ENCODE data around the gene UBE2L5.
"Not testable (repeated sequence)": the region's sequence is repeated elsewhere in the genome, so short reads cannot be mapped to it uniquely, and the experiment has no call there.

The UBE2L5 gene

GRCh38 chr13:30443957-30444404, 21.7 kb downstream of the UBE2L5 start:
- DNase-seq (ENCODE audit: extremely low spot score), result no peak
- CTCF ChIA-PET, result no interaction called here
- no peak for TF ChIP-seq SP1 (IDR thresholded peaks at IDR 0.05)
- no peak for TF ChIP-seq L3MBTL2 (conservative IDR thresholded peaks at IDR 0.05)
- TF ChIP-seq FOXM1 (IDR thresholded peaks at IDR 0.05; ENCODE audit: borderline replicate concordance), result no peak
- no peak for TF ChIP-seq SUZ12 (IDR thresholded peaks at IDR 0.05)
- no peak for TF ChIP-seq NFRKB (IDR thresholded peaks at IDR 0.05)
- TF ChIP-seq CTBP1 (IDR thresholded peaks at IDR 0.05; ENCODE audit: borderline replicate concordance), result no peak
- no peak for TF ChIP-seq ELF4 (IDR thresholded peaks at IDR 0.05)
- no peak for TF ChIP-seq FOXK2 (IDR thresholded peaks at IDR 0.05)
- TF ChIP-seq BHLHE40 (IDR thresholded peaks at IDR 0.05; ENCODE audit: borderline replicate concordance), result no peak
- no peak for TF ChIP-seq ZNF384 (IDR thresholded peaks at IDR 0.05)
- TF ChIP-seq HDGF (IDR thresholded peaks at IDR 0.05; ENCODE audit: borderline replicate concordance), result no peak
- TF ChIP-seq FOXA1 (IDR thresholded peaks at IDR 0.05), result no peak
- POLR2A ChIA-PET, result no interaction called here

- ChIA-PET POLR2A (no interaction called here), CTCF (no interaction called here)
- no peak for DNase-seq (ENCODE audit: extremely low spot score)
These were observed 23.8 kb downstream of the UBE2L5 start for GRCh38 chr13:30446126-30446500.

GRCh38 chr13:30448441-30448840, 26.1 kb downstream of the UBE2L5 start:
- POLR2A ChIA-PET, result no interaction called here
- TF ChIP-seq TARDBP (IDR thresholded peaks at IDR 0.05), result no peak
- no peak for TF ChIP-seq FOXM1 (IDR thresholded peaks at IDR 0.05; ENCODE audit: borderline replicate concordance)
- TF ChIP-seq FOXK2 (IDR thresholded peaks at IDR 0.05), result no peak
- TF ChIP-seq SP1 (IDR thresholded peaks at IDR 0.05), result no peak
- no peak for TF ChIP-seq CTBP1 (IDR thresholded peaks at IDR 0.05; ENCODE audit: borderline replicate concordance)
- TF ChIP-seq HDGF (IDR thresholded peaks at IDR 0.05; ENCODE audit: borderline replicate concordance), result no peak
- no peak for TF ChIP-seq LEF1 (IDR thresholded peaks at IDR 0.05; ENCODE audit: borderline replicate concordance)
- TF ChIP-seq ELF4 (IDR thresholded peaks at IDR 0.05), result no peak
- no peak for TF ChIP-seq FOXA1 (IDR thresholded peaks at IDR 0.05)
- no peak for TF ChIP-seq BHLHE40 (IDR thresholded peaks at IDR 0.05; ENCODE audit: borderline replicate concordance)
- TF ChIP-seq NFRKB (IDR thresholded peaks at IDR 0.05), result no peak
- TF ChIP-seq ARNT (IDR thresholded peaks at IDR 0.05), result no peak
- no peak for DNase-seq (ENCODE audit: extremely low spot score)
- CTCF ChIA-PET, result interaction anchor here (0.9 kb wide), 1 partner anchor 596 kb away, joined by 4 read pairs; no protein-coding TSS in a partner anchor

More at GRCh38 chr13:30446126-30446500, 23.8 kb downstream of the UBE2L5 start:
- no peak for TF ChIP-seq FOXK2 (IDR thresholded peaks at IDR 0.05)
- no peak for TF ChIP-seq BHLHE40 (IDR thresholded peaks at IDR 0.05; ENCODE audit: borderline replicate concordance)
- TF ChIP-seq ELF4 (IDR thresholded peaks at IDR 0.05), result no peak
- no peak for TF ChIP-seq CTBP1 (IDR thresholded peaks at IDR 0.05; ENCODE audit: borderline replicate concordance)
- TF ChIP-seq LEF1 (IDR thresholded peaks at IDR 0.05; ENCODE audit: borderline replicate concordance), result no peak
- TF ChIP-seq ZNF384 (IDR thresholded peaks at IDR 0.05), result no peak
- TF ChIP-seq SP1 (IDR thresholded peaks at IDR 0.05), result no peak
- no peak for TF ChIP-seq FOXA1 (IDR thresholded peaks at IDR 0.05)

GRCh38 chr13:30450066-30450465, 27.8 kb downstream of the UBE2L5 start:
- CTCF ChIA-PET, result no interaction called here
- POLR2A ChIA-PET, result no interaction called here
- DNase-seq (ENCODE audit: extremely low spot score), result no peak
- TF ChIP-seq L3MBTL2 (conservative IDR thresholded peaks at IDR 0.05), result no peak
- TF ChIP-seq TARDBP (IDR thresholded peaks at IDR 0.05), result no peak
- TF ChIP-seq NFRKB (IDR thresholded peaks at IDR 0.05), result no peak
- TF ChIP-seq FOXK2 (IDR thresholded peaks at IDR 0.05), result no peak
- no peak for TF ChIP-seq ELF4 (IDR thresholded peaks at IDR 0.05)
- no peak for TF ChIP-seq LEF1 (IDR thresholded peaks at IDR 0.05; ENCODE audit: borderline replicate concordance)
- no peak for TF ChIP-seq FOXM1 (IDR thresholded peaks at IDR 0.05; ENCODE audit: borderline replicate concordance)
- TF ChIP-seq SUZ12 (IDR thresholded peaks at IDR 0.05), result no peak
- TF ChIP-seq CTBP1 (IDR thresholded peaks at IDR 0.05; ENCODE audit: borderline replicate concordance), result no peak
- TF ChIP-seq ARNT (IDR thresholded peaks at IDR 0.05), result no peak
- no peak for TF ChIP-seq BHLHE40 (IDR thresholded peaks at IDR 0.05; ENCODE audit: borderline replicate concordance)
- no peak for TF ChIP-seq ZNF384 (IDR thresholded peaks at IDR 0.05)
- TF ChIP-seq HDGF (IDR thresholded peaks at IDR 0.05; ENCODE audit: borderline replicate concordance), result no peak

GRCh38 chr13:30451476-30451875, 29.2 kb downstream of the UBE2L5 start:
- CTCF ChIA-PET, result interaction anchor here (0.6 kb wide), 1 partner anchor 9 kb away, joined by 3 read pairs; no protein-coding TSS in a partner anchor
- DNase-seq (ENCODE audit: extremely low spot score); POLR2A ChIA-PET: not testable (repeated sequence)

GRCh38 chr13:30453727-30454126, 31.4 kb downstream of the UBE2L5 start:
- ChIA-PET POLR2A (no interaction called here), CTCF (no interaction called here)
- no peak for DNase-seq (ENCODE audit: extremely low spot score)
- TF ChIP-seq BHLHE40 (IDR thresholded peaks at IDR 0.05; ENCODE audit: borderline replicate concordance) (no peak), NFRKB (IDR thresholded peaks at IDR 0.05) (no peak), FOXA1 (IDR thresholded peaks at IDR 0.05) (no peak), HDGF (IDR thresholded peaks at IDR 0.05; ENCODE audit: borderline replicate concordance) (no peak), TARDBP (IDR thresholded peaks at IDR 0.05) (no peak), ARNT (IDR thresholded peaks at IDR 0.05) (no peak), ZNF384 (IDR thresholded peaks at IDR 0.05) (no peak), LEF1 (IDR thresholded peaks at IDR 0.05; ENCODE audit: borderline replicate concordance) (no peak), FOXK2 (IDR thresholded peaks at IDR 0.05) (no peak), FOXM1 (IDR thresholded peaks at IDR 0.05; ENCODE audit: borderline replicate concordance) (no peak), ELF4 (IDR thresholded peaks at IDR 0.05) (no peak), L3MBTL2 (conservative IDR thresholded peaks at IDR 0.05) (no peak), CTBP1 (IDR thresholded peaks at IDR 0.05; ENCODE audit: borderline replicate concordance) (no peak), PKNOX1 (IDR thresholded peaks at IDR 0.05) (no peak), SP1 (IDR thresholded peaks at IDR 0.05) (no peak), SUZ12 (IDR thresholded peaks at IDR 0.05) (no peak)

- POLR2A ChIA-PET, result no interaction called here
- TF ChIP-seq SUZ12 (IDR thresholded peaks at IDR 0.05) (no peak), ARNT (IDR thresholded peaks at IDR 0.05) (no peak), ZNF384 (IDR thresholded peaks at IDR 0.05) (no peak), SP1 (IDR thresholded peaks at IDR 0.05) (no peak), CTBP1 (IDR thresholded peaks at IDR 0.05; ENCODE audit: borderline replicate concordance) (no peak), FOXK2 (IDR thresholded peaks at IDR 0.05) (no peak), PKNOX1 (IDR thresholded peaks at IDR 0.05) (no peak)
- CTCF ChIA-PET, result no interaction called here
- DNase-seq (ENCODE audit: extremely low spot score), result no peak
These were observed 32.7 kb downstream of the UBE2L5 start for GRCh38 chr13:30454991-30455390.

Data from HEK293T (cell line).